T-helper 22 cell (primary cell): ENCODE measurements around the gene HAPLN1.
"Not testable (repeated sequence)": the region's sequence is repeated elsewhere in the genome, so short reads cannot be mapped to it uniquely, and the experiment has no call there.

Experiments
- DNase-seq: peaks from one replicate; pipeline ENCODE4 v3.0.0-alpha.2; 2020; ENCODE audit warnings: low read depth

The HAPLN1 gene

DNA sequence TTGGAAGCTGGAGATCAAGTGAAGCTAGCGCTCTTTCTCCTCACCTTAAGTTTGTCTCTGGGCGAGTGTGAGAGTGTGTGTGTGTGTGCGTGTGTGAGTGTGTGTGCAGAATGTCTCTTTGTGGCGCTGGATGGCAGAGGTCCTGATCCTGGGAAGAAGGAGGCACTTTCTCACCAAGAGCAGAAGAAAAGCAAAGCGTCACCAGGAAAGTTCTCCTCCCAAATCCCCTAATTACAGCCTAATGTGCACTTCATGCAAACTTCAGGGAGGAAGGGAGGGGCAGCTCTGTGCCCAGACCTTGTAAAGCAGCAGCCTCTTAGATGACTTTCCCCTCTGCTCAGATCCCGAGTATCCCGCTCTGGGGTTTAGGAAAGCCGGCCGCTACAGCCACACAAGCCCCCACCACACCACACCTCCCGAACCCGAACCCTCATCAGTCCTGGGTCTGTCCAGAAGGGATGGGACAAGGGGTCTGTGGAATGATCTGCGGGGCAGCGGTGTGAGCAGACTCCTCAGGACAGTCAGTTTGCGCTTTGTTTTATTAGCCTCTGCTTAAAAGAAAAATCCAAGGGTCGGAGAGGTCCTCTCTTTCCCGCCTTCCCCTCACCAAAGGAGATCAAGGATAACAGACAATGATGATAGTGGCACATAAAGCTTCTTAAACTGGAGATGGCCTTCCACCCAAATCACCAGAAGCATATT lies at the start of gene HAPLN1:
Gene HAPLN1, minus strand, starts transcription at position 20 of the 702 bp plus-strand sequence. CDS start 47,332 bp downstream, outside the sequence.
- no peak for DNase-seq

DNA sequence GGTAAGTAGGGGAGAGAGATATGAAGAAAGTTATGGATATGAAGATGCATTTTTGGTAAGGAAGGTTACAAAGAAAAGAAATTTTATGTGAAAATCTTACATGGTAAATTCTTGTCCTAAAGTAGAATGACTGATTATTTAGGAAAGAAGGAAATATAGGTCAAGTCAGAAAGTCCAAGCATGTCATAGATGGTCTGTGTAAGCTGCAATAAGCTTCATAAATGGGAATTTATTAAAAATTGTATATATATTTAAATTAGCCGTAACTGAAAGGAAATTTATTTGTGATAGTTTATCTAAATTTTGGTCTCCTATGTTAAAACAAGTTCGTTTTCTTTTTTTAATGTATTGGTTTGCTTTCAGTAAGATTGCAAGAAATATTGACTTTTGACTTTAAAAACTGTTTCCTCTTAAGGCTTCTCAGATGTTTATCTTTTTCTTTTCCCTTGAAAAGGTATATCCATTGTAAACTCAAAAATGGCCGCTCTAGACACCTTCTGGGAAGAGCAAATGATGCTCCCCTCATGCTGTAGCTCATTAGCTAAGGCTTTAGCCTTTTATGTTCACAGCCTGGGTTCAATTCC lies 46.8 kb upstream of the HAPLN1 start:
- DNase-seq: no peak

DNA sequence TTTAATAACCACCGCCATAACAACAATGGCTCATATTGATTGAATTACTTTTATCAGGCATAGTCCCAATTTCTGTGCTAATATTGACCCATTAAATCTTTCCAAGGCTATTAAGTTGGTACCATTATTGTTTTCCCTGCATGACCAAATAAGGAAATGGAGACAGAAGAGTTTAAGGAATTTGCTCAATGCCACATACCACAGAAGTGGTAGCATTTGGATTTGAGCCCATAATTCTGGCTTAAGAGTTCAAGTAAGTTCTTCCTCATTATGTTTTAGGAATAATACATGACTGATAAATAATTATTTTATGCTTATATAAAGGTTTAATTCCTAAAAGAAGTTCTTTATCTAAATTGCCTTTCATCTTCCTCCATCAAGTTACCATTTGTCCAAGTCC lies 43.4 kb upstream of the HAPLN1 start:
- no peak for DNase-seq

DNA sequence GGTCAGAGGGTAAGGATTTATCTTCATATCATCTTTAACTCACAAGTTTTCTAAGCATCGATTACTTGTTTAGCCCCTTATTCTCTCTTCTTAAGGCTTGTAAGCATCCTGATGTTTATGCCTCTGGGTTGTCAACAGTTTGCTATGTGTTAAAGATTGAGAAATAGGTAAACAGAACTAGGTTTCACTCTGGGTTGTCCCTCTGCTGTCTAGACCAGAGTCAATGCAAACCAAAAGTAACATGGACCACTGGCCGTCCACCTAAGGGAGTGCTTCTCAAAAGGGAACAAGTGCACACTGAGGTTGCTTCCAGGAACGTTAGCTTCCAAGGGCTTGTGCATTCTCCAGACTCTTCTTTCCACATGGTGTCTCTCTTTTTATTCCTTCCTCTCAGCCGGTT lies 39.9 kb upstream of the HAPLN1 start:
- no peak for DNase-seq

DNA sequence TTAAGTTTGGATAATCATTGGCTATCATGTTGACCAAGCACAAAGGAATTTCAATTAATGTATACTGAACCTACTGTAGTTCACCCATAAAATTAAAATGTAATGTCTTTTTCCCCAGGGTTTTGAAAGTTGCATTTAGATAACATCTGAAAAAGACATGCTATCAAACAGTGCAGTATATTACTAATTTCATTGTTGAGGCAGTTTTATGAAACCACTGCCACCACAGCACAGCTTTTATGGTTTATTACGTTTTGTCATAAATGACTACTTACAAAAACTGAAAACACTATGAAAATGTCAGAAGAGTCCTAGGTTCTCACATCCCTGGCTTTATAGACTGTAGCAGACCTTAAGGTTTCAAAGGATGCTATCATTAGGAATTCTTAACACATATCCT lies 32.0 kb upstream of the HAPLN1 start:
- no peak for DNase-seq

DNA sequence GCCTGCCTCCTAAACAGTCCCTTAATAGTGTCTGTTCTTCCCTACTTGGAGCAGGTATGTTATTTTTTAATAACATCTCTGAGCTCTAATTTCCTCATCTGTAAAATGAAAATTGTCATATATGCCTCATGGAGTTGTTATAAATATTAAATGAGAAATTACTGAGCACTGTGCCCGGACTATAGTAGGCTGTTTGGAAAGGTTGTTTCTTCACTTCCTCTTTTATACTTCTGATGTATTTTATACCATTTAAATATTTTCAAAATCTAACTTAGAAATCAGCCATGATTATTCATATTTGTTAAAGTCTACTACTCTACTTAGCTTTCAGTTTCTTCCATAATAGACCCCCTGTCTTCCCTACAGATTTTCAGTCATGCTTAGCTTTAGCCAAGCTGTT lies 30.5 kb upstream of the HAPLN1 start:
- DNase-seq: no peak

DNA sequence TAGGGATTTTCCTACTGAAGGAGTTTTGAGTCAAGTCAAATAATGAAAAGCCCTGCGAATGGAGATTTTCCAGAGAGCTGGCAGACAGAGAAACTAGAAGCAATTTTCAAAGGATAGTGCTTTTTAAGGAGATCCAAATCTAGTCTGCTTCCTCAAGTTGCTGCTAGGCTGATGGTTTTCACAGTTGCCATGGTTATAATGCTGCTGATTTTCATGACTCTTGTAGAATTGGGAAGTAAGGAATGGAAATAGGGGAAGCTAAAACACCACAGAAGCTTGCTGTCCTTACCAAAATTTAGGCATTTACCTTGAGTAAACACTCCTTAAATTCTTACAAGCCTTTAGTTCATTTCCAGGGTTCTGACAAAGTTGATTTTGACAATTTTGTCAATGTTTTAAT lies 30.1 kb upstream of the HAPLN1 start:
- DNase-seq: no peak

DNA sequence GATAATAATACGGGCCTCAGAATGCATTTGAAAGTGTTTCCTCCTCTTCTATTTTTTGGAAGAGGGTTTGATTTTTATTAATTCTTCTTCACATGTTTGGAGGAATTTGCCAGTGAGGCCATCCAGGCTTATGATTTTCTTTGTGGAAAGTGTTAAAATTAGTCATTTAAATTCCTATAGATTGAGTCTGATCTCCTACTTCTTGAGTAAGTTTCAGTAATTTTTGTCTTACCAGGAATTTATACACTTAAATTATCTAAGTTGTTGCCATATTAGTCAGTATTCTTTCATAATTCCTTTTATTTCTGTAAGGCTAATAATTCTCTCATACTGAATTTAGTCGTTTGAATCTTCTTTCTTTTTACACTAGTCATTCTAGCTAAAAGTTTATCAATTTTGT lies 25.2 kb upstream of the HAPLN1 start:
- DNase-seq: no peak

DNA sequence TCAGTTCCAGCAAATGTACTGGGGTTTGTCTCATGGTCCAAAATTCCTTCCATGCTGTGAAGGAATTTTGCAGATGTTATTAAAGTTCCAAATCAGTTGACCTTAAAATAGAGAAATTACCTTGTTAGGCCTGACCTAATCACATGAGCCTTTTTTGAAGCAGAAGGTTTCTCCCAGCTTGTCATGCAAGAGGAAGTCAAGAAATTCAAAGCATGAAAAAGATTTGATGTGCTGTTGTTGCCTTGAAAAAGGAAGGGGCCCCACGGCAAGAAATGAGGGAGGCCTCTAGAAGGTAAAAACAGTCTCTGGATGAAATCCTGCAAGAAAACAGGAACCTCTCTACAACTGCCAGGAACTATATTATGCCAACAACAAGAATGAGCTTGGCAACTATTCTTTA lies 24.2 kb upstream of the HAPLN1 start:
- DNase-seq: no peak

DNA sequence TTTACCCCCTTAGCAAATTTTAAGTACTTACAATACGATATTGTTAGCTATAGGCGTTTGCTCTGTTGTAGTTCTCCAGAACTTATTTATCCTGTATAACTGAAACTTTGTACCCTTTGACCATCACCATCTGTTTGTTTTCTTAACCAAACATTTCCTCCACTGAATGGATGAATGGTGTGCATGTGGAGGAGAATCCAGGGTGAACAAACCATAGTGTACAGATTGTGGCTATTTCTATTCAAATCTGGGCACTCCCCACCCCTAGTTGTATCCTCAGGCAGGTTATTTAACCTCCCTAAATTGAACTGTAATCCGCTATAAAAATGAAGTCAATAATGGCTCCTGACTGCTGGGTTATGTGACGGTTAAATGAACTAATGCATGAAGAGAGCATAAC lies 21.4 kb upstream of the HAPLN1 start:
- no peak for DNase-seq

DNA sequence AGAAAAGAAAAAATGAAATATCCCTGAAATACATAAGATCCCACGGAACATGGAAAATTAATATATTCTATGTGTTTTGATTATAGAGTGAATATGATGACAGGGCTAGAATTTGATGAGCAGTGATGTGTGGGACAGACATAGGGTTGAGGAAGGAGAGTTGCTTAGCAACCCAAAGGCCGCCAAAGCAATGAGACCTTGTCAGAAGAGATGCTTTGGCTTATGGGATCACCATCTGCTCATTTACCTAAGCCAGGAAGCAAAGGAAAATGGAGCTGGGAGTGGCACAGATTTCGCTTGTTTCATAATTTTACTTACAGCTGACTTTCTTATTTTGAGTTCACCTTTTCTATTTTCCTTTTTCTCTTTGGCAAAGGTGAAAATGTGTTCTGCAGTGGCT lies 20.9 kb upstream of the HAPLN1 start:
- no peak for DNase-seq

DNA sequence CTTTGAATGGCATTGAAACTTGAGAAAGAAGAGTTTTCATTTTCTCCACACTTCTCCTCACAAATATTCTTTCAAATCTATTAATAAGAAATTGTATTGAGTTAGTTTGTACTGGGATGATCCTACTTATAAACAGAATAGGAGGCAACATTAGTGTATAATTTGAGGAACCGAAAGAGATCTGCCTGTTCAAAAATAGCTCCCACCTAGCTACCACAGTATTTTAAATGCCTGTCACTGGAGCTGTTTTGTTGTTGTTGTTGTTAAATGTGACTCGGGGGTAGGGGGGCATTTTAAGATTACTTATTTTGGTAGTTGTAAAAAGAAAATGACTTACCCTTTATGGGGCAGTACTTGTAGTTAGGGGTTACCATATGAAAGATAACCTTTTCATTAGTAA lies 20.1 kb upstream of the HAPLN1 start:
- no peak for DNase-seq

DNA sequence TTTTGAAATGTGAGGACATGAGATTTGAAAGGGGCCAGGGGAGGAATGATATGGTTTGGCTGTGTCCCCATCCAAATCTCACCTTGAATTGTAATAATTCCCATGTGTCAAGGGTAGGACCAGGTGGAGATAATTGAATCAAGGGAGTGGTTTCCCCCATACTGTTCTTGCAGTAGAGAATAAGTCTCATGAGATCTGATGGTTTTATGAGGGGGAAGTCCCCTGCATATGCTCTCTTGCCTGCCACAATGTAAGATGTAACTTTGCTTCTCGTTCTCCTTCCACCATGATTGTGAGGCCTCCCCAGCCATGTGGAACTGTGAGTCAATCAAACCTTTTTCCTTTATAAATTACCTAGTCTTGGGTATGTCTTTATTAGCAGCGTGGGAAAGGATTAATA lies 15.5 kb upstream of the HAPLN1 start:
- not testable (repeated sequence) for DNase-seq

DNA sequence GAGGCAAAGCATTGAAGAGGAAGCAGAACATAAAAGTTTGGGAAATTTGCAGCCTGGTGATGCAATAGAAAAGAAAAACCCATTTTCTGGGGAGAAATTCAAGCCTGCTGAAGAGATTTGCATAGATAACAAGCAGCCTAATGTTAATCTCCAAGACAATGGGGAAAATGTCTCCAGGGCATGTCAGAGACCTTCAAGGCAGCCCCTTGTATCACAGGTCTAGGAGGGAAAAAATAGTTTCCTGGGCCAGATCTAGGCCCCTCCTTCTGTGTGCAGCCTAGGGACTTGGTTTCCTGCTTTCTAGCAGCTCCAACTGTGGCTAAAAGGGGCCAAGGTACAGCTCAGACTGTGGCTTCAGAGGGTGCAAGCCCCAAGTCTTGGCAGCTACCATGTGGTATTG lies 14.4 kb upstream of the HAPLN1 start:
- not testable (repeated sequence) for DNase-seq

DNA sequence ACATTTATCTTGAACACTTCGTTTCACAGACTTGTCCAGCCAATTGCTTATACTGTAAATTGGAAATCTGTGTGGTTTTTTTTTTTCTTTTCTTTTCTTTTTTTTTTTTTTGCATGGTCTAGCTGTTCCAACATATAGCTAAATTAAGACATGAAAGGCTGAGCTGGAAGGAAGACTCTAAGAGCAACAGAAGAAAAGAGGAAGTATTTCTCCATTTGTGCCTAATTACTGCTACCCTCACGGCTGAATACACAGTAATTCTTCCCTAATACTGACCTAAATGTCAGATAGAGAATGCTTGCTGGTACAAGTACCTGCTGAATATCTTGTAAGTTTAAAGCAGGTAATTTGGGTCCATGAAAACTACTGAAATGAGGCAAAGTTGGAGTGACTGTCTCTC lies 11.0 kb upstream of the HAPLN1 start:
- DNase-seq: no peak

DNA sequence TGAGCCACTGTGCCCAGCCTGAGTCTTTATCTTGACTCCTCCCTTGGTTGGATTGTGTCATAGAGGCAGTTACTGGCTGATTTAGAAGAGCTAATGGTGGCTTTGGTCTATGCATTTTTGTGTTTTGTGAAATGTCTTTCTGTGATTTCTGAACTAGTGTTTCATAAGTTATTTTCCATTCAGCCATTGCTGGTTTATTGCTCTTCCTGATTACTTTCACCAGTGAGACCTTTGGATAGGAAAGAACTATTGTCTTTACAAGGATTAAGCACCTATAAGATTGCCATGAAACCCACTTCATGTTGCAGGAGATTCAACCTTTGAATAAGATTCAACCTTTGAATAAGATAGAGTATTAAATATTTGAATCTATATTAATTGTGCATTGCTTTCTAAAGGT lies 8.7 kb upstream of the HAPLN1 start:
- no peak for DNase-seq

DNA sequence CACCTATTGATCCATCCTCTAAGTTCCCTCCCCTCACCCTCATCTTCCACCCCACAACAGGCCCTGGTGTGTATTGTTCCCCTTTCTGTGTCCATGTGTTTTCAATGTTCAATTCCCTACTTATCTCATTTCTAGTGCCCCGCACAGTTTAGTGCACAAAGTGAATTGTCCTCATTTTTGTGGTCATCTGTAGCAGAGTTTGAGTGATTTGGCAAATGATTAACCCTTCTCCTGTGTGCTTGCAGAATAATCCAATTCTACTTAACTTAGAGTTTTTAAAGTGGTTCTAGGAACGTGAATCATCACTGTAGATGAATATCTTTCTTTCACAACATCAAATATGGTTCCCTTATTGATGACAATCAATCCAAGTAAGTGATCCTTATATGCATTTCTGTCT lies 6.3 kb upstream of the HAPLN1 start:
- DNase-seq: no peak

DNA sequence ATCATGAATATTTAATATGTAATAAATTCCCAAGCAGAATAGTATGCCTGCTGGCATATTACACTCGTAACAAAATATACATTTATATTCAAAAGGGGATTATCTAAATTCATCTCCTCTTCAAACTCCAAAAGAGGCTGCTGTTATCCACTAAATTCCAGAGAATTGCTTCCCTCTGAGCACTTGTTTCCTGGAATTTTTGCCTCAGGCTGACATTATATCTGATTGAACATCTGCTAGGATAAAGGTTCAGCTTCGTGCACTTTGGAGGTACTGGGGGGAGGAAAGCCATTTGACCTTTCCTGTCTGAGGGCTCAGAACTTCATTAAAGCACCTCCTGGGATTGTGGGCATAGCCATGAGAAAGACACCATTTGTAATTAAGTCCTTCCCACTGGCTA lies 4.3 kb upstream of the HAPLN1 start:
- DNase-seq: no peak

DNA sequence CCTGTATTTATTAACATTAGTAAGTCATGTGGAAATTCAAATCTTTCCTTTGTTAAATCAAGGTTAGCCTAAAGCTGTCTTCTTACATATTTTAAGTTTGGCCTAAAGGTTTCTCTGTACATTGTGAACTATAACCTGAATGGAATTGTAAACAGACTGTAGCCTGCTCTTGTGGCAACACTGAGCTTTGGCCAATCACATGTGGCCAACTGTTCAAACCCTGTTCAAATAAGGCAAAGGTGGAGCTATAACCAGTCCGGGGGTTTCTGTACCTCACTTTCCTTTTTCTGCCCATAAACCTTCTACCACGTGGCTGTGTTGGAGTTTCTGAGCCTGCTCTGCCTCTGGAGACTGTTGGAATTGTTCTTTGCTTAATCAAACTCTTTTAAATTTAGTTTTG lies 3.3 kb upstream of the HAPLN1 start:
- no peak for DNase-seq

DNA sequence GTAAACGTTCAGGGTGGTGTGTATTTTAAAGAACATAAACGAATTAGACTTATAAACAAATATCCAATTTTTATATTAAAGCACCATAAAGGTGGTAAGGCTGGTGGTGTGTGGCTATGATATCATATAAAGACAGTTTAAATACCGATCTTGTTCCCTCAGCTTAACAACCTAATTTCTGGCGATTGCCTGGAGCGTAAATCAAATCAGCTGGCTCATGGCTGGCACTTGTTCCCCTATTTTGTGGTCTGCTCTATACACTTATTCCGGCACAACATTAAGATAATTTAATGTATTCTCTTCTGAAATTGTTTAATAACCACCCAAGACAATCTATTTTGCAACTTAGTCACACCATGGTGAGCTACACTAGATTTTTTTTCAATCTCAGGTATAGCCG lies 2.4 kb upstream of the HAPLN1 start:
- no peak for DNase-seq

DNA sequence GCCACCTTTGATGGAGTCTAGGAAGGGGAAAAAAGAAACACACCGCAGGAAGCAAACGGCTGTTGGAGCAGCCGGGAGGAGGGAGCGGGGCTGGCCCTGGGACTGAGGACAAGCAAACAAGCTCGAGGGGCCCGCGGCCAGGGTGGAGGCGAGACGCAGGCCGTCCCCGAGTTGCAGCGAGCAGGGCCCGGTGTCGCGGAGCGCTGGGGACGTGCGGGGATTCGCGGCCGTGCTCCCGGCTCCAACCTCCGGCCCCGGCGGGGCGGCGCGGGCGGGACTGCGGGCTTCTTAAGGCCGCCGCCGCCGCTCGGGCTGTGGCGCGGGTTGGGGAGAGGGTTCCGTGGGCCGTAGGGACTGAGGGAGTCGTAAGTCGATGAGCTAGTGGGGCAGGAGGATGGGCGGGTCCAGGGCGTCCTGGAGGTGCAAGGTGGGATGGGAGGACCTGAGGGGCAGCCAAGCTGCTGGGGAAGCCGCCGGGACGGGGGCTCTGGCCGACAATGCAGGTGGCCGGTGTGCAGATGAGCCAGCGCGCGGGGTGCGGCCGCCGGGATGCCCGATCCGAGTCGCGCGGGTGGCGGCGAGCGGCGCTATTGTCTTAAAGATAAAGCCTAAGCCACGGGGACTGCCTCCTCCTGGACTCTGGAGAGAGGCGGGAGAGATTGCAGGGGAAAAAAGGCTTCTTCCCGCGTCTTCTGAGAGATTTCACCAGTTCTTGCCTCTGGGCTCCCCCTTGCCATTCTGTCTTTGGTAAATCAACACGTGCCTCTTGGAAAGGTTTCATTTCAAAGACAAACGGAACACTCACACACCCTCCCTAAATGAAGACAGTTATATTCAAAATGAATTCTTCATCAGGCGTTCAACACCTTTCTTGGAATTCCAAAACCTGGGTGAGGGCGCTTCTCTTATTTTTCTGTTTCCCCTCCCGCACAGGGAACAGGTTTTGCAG lies 1.6 kb upstream of the HAPLN1 start:
- no peak for DNase-seq

DNA sequence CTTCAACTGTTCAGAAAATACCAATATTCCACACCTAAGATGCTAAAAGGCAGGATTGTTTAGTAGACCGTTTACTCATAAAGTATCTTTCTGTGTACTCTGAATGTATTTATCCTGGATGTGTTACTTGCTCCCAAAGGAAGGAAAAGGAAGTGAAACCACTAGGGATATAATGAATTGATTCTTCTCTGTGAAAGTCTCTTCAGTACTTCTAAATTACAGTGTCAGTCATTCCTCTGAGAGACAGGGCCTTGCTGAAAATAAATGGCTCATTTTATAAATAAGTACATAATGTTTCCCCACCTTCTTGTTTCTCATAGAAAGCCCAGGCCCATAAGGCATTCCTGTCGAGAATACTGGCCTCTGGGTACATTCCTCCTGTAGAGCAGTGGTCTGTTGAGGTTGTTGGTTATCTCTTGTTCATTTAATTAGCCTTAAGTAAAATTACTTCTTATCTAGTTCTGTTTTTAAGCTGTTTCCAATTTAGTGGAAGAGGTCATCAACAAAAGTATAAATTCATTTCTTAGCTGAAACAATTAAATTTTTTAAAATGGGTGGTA lies 1.6 kb downstream of the HAPLN1 start:
- DNase-seq: no peak
